ENCODE data around the gene SYT15. TPM values are rescaled to one million over a fixed set of nuclear protein-coding genes. Genes with fewer than 3 reads are reported as not detected.

Gene SYT15
- under 0.01 TPM in 1 of 2 replicates, not detected in the other for total RNA-seq

GRCh38 chr10:46578474-46579178, at the start of gene SYT15:
TSS of gene SYT15 (plus strand) at chr10:46579128. CDS start at chr10:46579169, 41 bp downstream.

GRCh38 chr10:46556515-46557318, 22.2 kb upstream of the SYT15 start, which contains the start of gene GPRIN2:
TSS of gene GPRIN2 (minus strand) at chr10:46556658. CDS start at chr10:46550736, 5,922 bp downstream.

Other genes starting within 250 kb of the SYT15 start
- 0.16 TPM in 1 of 2 replicates, not detected in the other for gene ANXA8L1, start 203.4 kb upstream of the SYT15 start, total RNA-seq
- under 0.01 TPM in 1 of 2 replicates, not detected in the other for gene NPY4R, start 113.2 kb upstream of the SYT15 start, total RNA-seq
- gene GPRIN2, start 22.5 kb upstream of the SYT15 start, total RNA-seq = not detected in 2 replicates

All from cardiac atrium fibroblast (primary cell).